KBM-7 (cell line): ENCODE data around the gene VPS25.

Experiments used
- DNase-seq: peaks from one replicate; pipeline ENCODE4 v3.0.0-alpha.2; 2015
- in situ Hi-C: fragments of 300-500 bp; cut with MboI; formaldehyde crosslinking; loops from 2 replicates; pipeline ENCODE4 v1.14.3; 2020; ENCODE audit warnings: low sequenced_read_pairs, low pct_unique_long_range_greater_than_20kb, mixed read lengths

VPS25 gene

GRCh38 chr17:42784811-42785592 lies 11.8 kb downstream of the VPS25 start:
- in situ Hi-C loops, result no loop called here
- DNase-seq, result no peak

- DNase-seq, result no peak
These were observed 14.0 kb downstream of the VPS25 start for GRCh38 chr17:42787266-42787665.

GRCh38 chr17:42791948-42792347 lies 18.7 kb downstream of the VPS25 start:
- DNase-seq, result no peak
- in situ Hi-C loops, result no loop called here

More at GRCh38 chr17:42787266-42787665, 14.0 kb downstream of the VPS25 start:
- in situ Hi-C loops, result no loop called here

GRCh38 chr17:42792545-42792944 lies 19.3 kb downstream of the VPS25 start:
- DNase-seq, result no peak
- in situ Hi-C loops, result no loop called here

GRCh38 chr17:42795061-42795460 lies 21.8 kb downstream of the VPS25 start:
- peak; percentile 40 for DNase-seq
- in situ Hi-C loops, result no loop called here

- DNase-seq, result no peak
- in situ Hi-C loops, result no loop called here
These were observed 22.2 kb downstream of the VPS25 start for GRCh38 chr17:42795465-42795864.

- DNase-seq, result no peak
- in situ Hi-C loops, result no loop called here
These were observed 23.0 kb downstream of the VPS25 start for GRCh38 chr17:42796066-42796758.

GRCh38 chr17:42797067-42798007 lies 24.1 kb downstream of the VPS25 start:
- in situ Hi-C loops, result no loop called here
- DNase-seq, result no peak

- in situ Hi-C loops, result no loop called here
- DNase-seq, result no peak
These were observed 24.7 kb downstream of the VPS25 start for GRCh38 chr17:42798011-42798382.

GRCh38 chr17:42798383-42799380 lies 25.4 kb downstream of the VPS25 start, which contains the start of the genes CNTD1 and COA3:
CNTD1 (plus strand) TSS chr17:42798861; CDS start chr17:42799068, 207 bp downstream.
COA3 (minus strand) TSS chr17:42798704; CDS start chr17:42798681, 23 bp downstream.
- in situ Hi-C loops, result no loop called here
- DNase-seq, result peak; percentile 85

- no peak for DNase-seq
- in situ Hi-C loops, result no loop called here
These were observed 30.0 kb downstream of the VPS25 start for GRCh38 chr17:42803074-42803883.

- no peak for DNase-seq
- in situ Hi-C loops, result no loop called here
These were observed 31.7 kb downstream of the VPS25 start for GRCh38 chr17:42804918-42805367.

- in situ Hi-C loops, result no loop called here
- DNase-seq, result no peak
These were observed 33.0 kb downstream of the VPS25 start for GRCh38 chr17:42806249-42806648.

GRCh38 chr17:42809250-42809649 lies 36.0 kb downstream of the VPS25 start:
- DNase-seq, result no peak
- in situ Hi-C loops, result no loop called here

GRCh38 chr17:42814633-42815399 lies 41.6 kb downstream of the VPS25 start:
- DNase-seq, result no peak
- in situ Hi-C loops, result no loop called here

- in situ Hi-C loops, result no loop called here
- DNase-seq, result no peak
These were observed 44.6 kb downstream of the VPS25 start for GRCh38 chr17:42817866-42818265.

GRCh38 chr17:42818379-42818778 lies 45.1 kb downstream of the VPS25 start:
- in situ Hi-C loops, result no loop called here
- no peak for DNase-seq
